Gastrocnemius medialis (tissue), 4 donors: ENCODE data around the gene CPZ. TPM values are rescaled to one million over a fixed set of nuclear protein-coding genes. Genes with fewer than 3 reads are reported as not detected.

ENCODE experiments used
- ATAC-seq, 2 donors: fragments of 150-250 bp; one replicate each; pipeline ENCODE4 v1.9.1; 2016
- DNase-seq, 2 donors: peaks; one replicate each; pipeline ENCODE4 v3.0.0-alpha.2; 2019
- H3K27ac ChIP-seq, 4 donors: fragments of 200-600 bp; sonication (generic); 1 replicate in 1 of 4; 2 replicates in 3 of 4; pipeline ENCODE4 v1.5.1; 2016 to 2018; ENCODE audit warnings: mild to moderate bottlenecking in 2 of 4, moderate library complexity in 1 of 4
- H3K27me3 ChIP-seq, 3 donors: fragments of 200-600 bp; sonication (generic) in 2 of 3; 1 replicate in 1 of 3; 2 replicates in 2 of 3; pipeline versions ENCODE4 v1.5.1 to v1.6.0; 2016 to 2019; ENCODE audit warnings: mild to moderate bottlenecking in 1 of 3, moderate library complexity in 1 of 3
- H3K36me3 ChIP-seq, 2 donors: fragments of 200-600 bp; sonication (generic) in 1 of 2; one replicate each; pipeline ENCODE4 v1.5.1; 2017 to 2018
- H3K4me1 ChIP-seq, 2 donors: fragments of 200-600 bp; sonication (generic) in 1 of 2; one replicate each; pipeline ENCODE4 v1.5.1; 2016 to 2017; ENCODE audit warnings: mild to moderate bottlenecking in 2 of 2
- H3K4me3 ChIP-seq, 4 donors: fragments of 200-600 bp; sonication (generic) in 3 of 4; 1 replicate in 1 of 4; 2 replicates in 3 of 4; pipeline ENCODE4 v1.5.1; 2016 to 2019; ENCODE audit warnings: mild to moderate bottlenecking in 2 of 4
- H3K9me3 ChIP-seq, 3 donors: fragments of 200-600 bp; sonication (generic) in 2 of 3; 1 replicate in 1 of 3; 2 replicates in 2 of 3; pipeline ENCODE4 v1.5.1; 2016 to 2019
- POLR2A ChIP-seq, 2 donors: fragments of 450-650 bp; IDR thresholded peaks; one replicate each; pipeline ENCODE4 v1.6.1; 2017; ENCODE audit warnings: antibody characterized with exemption in 2 of 2, mild to moderate bottlenecking in 2 of 2, moderate library complexity in 2 of 2
- in situ Hi-C, 4 donors: fragments of 200-750 bp; cut with MboI; loops; one replicate each; pipeline versions ENCODE4 v1.15.0 to v1.8.0; 2017; ENCODE audit warnings: low sequenced_read_pairs in 4 of 4
- intact Hi-C: fragments of 100-400 bp; cut with DNase I; formaldehyde crosslinking; loops from one replicate; pipeline ENCODE4 v1.15.1; 2023; ENCODE audit warnings: low total_unique reads
- total RNA-seq, 4 donors: library from RNA; depleted of rRNA; stranded (reverse); fragments of >200 nt; gene quantifications; one replicate each; pipeline versions ENCODE4 v1.1.0 to v1.2.3, GENCODE V29; 2016
- TF ChIP-seq, protein P1 (sequence below), 5 experiments: fragments of 450-650 bp in 3 of 5; fragments of 200-600 bp in 2 of 5; sonication (generic) in 2 of 5; IDR thresholded peaks in 4 of 5; conservative IDR thresholded peaks in 1 of 5; 1 replicate in 4 of 5; 2 replicates in 1 of 5; pipeline ENCODE4 v1.5.1; 2016 to 2019; ENCODE audit warnings: antibody characterized with exemption in 5 of 5, mild to moderate bottlenecking in 3 of 5, moderate library complexity in 3 of 5

CPZ gene
- total RNA-seq, 4 donors from 2014 or later: not detected

DNA sequence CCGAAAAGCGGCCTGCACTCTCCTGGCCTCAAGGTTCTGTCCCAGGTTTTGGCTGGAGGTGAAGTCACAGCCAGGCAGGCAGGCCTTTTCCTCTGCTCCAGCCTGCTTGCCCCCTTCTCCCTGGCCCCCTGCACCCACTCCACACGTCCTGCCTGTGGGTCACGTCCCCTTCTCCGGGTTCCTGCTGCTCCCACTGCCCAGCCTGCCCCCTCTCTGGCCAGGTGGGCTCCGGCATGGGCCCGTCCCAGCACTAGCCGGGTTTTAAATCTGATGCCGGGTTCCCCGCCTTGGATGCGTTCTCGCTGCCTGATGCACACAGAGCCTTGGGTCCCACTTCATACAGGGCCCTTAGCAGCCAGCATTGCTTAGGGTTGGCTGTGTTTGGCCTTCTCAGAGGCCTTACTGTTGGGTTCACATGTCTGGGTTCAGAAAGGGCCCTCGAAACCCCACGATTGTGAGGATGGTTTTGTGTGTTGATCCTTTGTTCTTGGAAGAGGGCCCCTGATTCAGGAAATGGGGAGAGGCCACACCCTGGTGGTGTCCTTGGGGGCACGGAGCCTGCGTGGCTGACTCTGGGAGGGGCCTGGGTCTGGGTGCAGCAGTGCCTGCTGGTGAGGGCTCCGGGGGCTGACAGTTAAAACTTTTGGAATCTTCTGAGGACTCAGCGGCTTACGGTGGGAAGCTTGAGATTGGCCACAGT is 6.0 kb downstream of the CPZ start:
- intact Hi-C loops: no loop called here
- H3K9me3 ChIP-seq: no peaks in the 10 kb centered on the region
- no peaks in the 10 kb centered on the region for H3K36me3 ChIP-seq
- DNase-seq: no peak
- peaks cover 3 to 8% (median 4%) of the 10 kb centered on the region in 3 donors for H3K27me3 ChIP-seq
- TF ChIP-seq POLR2A (IDR thresholded peaks at IDR 0.05): no peak
- TF ChIP-seq, protein P1, sequence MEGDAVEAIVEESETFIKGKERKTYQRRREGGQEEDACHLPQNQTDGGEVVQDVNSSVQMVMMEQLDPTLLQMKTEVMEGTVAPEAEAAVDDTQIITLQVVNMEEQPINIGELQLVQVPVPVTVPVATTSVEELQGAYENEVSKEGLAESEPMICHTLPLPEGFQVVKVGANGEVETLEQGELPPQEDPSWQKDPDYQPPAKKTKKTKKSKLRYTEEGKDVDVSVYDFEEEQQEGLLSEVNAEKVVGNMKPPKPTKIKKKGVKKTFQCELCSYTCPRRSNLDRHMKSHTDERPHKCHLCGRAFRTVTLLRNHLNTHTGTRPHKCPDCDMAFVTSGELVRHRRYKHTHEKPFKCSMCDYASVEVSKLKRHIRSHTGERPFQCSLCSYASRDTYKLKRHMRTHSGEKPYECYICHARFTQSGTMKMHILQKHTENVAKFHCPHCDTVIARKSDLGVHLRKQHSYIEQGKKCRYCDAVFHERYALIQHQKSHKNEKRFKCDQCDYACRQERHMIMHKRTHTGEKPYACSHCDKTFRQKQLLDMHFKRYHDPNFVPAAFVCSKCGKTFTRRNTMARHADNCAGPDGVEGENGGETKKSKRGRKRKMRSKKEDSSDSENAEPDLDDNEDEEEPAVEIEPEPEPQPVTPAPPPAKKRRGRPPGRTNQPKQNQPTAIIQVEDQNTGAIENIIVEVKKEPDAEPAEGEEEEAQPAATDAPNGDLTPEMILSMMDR (IDR thresholded peaks at IDR 0.05 in 4 of 5, conservative IDR thresholded peaks at IDR 0.05 in 1 of 5): no peak
- in situ Hi-C loops: loop anchor here in 1 of 4 donors (10.0 kb wide), 1 partner anchor 134 kb away; no protein-coding TSS in a partner anchor
- H3K4me3 ChIP-seq: no peak overlapping the region
- no peak overlapping the region for H3K27ac ChIP-seq
- ATAC-seq: no peak
- no peaks in the 10 kb centered on the region for H3K4me1 ChIP-seq

DNA sequence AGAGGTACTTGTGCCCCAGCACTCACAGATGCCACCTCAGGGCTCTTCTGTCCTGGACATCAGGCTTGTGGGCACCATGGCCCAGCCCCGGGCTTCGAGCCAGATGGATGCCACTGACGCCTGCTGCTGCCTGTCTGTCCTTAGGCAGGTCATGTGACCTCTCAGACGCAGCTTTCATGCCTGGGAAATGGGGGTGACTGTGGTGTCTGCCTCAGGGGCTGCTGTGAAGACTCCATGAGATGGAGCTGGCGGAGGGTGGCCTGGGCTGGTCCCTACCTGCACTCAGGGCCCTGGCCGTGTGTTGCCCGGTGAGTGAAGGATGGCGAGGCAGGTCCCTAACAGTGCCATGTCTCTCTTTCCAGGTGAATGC is 6.5 kb downstream of the CPZ start:
- Histone ChIP-seq H3K36me3 (no peaks in the 10 kb centered on the region), H3K9me3 (no peaks in the 10 kb centered on the region), H3K27ac (no peak overlapping the region), H3K4me3 (no peak overlapping the region), H3K27me3 (peaks cover 0 to 3% (median 0%) of the 10 kb centered on the region in 3 donors), H3K4me1 (no peaks in the 10 kb centered on the region)
- DNase-seq (no peak), ATAC-seq (no peak)
- in situ Hi-C loops (loop anchor here in 1 of 4 donors (10.0 kb wide), 1 partner anchor 134 kb away; no protein-coding TSS in a partner anchor), intact Hi-C loops (no loop called here)
- TF ChIP-seq, protein P1 (IDR thresholded peaks at IDR 0.05 in 4 of 5, conservative IDR thresholded peaks at IDR 0.05 in 1 of 5): no peak
- TF ChIP-seq POLR2A (IDR thresholded peaks at IDR 0.05): no peak

DNA sequence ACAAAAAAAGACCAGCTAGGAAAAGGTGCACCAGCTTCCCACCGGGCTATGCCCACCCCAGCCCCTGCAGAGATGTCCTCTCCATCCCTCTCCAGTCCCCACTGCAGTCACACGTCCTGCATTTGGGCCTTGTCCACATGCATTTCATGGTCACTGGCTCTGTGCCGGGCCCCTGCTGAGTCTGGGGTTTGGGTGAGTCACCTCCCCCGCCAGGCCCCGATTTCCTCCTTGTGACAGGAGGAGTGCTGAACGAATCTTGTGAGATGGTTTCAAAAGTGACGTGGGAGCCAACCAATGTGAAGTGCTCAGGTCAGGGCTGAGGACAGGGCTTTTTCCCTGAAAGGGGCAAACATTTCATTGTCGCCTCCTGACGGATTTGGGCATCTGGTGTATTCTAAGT is 7.1 kb downstream of the CPZ start:
- Histone ChIP-seq H3K9me3 (no peaks in the 10 kb centered on the region), H3K36me3 (no peaks in the 10 kb centered on the region), H3K4me3 (no peak overlapping the region), H3K27me3 (no peaks in the 10 kb centered on the region), H3K4me1 (no peaks in the 10 kb centered on the region), H3K27ac (no peak overlapping the region)
- in situ Hi-C loops: loop anchor here in 1 of 4 donors (10.0 kb wide), 1 partner anchor 135 kb away; no protein-coding TSS in a partner anchor
- intact Hi-C loops: loop anchor here (10.0 kb wide), 1 partner anchor 315 kb away; no protein-coding TSS in a partner anchor
- DNase-seq (no peak), ATAC-seq (no peak)
- no peak for TF ChIP-seq POLR2A (IDR thresholded peaks at IDR 0.05)
- TF ChIP-seq, protein P1 (IDR thresholded peaks at IDR 0.05 in 4 of 5, conservative IDR thresholded peaks at IDR 0.05 in 1 of 5): no peak

DNA sequence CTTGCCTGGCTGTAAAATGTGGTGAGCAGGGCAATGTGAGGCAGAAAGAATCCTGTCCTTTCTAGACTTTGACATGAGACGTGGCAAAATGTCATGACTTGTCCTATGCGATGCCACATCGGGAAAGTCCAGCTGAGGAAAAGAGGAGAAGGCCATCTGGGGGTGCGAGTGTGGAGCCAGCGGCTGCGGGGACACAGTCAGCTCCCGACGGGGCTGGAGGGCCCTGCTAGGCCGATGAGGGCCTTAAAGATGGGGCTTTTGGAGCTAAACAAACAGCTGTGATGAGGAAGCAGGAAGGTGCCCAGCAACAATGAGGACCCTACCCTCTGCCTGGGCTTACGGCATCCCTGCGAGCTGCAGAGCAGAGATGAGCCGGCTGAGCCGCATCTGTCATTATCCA is 7.7 kb downstream of the CPZ start:
- in situ Hi-C loops (no loop called here), intact Hi-C loops (loop anchor here (10.0 kb wide), 1 partner anchor 315 kb away; no protein-coding TSS in a partner anchor)
- DNase-seq: no peak
- no peak for TF ChIP-seq POLR2A (IDR thresholded peaks at IDR 0.05)
- TF ChIP-seq, protein P1 (IDR thresholded peaks at IDR 0.05 in 4 of 5, conservative IDR thresholded peaks at IDR 0.05 in 1 of 5): no peak
- Histone ChIP-seq H3K9me3 (no peaks in the 10 kb centered on the region), H3K36me3 (no peaks in the 10 kb centered on the region), H3K4me3 (no peak overlapping the region), H3K27me3 (no peaks in the 10 kb centered on the region), H3K27ac (no peak overlapping the region), H3K4me1 (no peaks in the 10 kb centered on the region)
- no peak for ATAC-seq
